Lower leg skin (tissue), 3 donors: ENCODE measurements around the gene AMOTL1.

ENCODE experiments used
- CTCF ChIP-seq, 3 donors: fragments of 450-650 bp; IDR thresholded peaks; one replicate each; pipeline ENCODE4 v1.5.1; 2016; ENCODE audit warnings: antibody characterized with exemption in 3 of 3, mild to moderate bottlenecking in 3 of 3, moderate library complexity in 2 of 3
- POLR2A ChIP-seq, 2 donors: fragments of 450-650 bp; IDR thresholded peaks; one replicate each; pipeline ENCODE4 v1.6.1; 2016 to 2017; ENCODE audit warnings: antibody characterized with exemption in 2 of 2, mild to moderate bottlenecking in 1 of 2, moderate library complexity in 1 of 2

- TF ChIP-seq CTCF (IDR thresholded peaks at IDR 0.05) = no peak
- TF ChIP-seq POLR2A (IDR thresholded peaks at IDR 0.05) = no peak
Measured at GRCh38 chr11:94794287-94795168, 26.4 kb downstream of the AMOTL1 start.
